ENCODE measurements around the gene THADA.

The THADA gene

DNA sequence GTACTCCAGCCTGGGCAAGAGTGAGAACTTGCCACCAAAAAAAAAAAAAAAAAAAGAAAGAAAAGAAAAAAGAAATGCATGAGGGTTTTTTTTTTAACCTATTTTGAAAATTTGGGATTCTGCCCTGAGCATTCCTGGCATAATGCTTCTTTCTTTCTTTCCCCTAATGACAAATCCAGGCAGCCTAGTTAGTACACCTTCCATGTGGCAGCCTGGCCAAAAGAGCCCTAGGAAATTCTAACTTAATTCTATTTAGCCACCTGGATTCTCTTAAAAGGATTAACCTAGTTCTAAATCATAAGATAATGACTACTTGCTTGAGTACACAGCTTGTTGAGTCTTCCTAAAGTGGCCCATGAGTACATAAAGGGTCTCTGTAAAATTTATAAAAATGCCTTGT is 160.1 kb downstream of the THADA start:
- DNase-seq = no peak

DNA sequence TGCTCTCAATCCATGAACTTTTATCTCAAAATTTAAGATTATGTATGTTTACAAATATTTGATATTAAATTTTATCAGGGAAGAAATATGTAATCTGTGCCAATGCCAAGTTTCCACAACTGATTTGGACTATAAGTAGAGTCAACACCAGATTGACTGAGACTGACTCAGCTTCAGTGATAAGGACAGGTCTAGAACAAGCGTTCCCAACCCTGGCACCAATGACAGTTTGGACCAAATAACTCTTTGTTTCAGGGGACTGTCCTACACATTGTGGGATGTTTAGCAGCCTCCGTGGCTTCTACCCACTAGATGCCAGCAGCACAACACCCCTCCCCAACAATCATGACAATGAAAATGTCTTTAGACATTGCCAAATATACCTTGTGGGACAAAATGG is 165.3 kb downstream of the THADA start:
- DNase-seq = no peak

DNA sequence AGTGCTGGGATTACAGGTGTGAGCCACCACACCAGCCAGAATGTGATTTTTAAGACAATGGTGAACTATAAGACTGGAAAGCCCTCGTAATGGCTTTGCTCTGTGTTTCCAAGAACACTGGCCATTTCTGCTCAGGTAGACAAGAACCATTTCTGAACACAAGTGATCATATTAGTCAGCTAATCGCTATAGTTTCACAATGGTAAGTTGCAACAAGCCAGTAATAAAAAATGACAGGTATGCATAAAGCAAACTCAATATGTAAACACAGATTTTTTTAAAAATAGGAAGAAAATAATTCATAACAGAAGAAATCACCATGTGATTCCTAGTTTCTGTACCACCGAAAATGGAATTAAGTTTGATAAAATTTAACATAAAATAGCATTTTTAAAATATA is 166.5 kb downstream of the THADA start:
- no peak for DNase-seq

DNA sequence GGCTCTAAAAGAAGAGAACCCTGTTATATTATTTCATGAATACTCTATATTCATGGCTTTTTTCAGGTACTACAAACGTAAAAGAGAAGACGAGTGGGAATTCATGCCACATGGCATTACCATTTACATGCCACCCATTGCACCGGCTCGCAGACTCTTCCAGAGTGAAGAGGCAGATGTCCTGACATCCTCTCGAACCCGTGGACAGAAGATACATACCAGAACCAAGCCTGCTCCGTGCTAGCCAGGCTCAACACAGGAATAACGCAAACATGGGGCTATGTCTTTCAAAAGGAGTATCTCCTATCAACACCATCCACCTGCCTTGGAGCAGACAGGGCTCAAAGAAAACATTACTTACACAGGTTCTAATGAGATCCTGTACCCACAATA is 168.8 kb downstream of the THADA start:
- DNase-seq = no peak

DNA sequence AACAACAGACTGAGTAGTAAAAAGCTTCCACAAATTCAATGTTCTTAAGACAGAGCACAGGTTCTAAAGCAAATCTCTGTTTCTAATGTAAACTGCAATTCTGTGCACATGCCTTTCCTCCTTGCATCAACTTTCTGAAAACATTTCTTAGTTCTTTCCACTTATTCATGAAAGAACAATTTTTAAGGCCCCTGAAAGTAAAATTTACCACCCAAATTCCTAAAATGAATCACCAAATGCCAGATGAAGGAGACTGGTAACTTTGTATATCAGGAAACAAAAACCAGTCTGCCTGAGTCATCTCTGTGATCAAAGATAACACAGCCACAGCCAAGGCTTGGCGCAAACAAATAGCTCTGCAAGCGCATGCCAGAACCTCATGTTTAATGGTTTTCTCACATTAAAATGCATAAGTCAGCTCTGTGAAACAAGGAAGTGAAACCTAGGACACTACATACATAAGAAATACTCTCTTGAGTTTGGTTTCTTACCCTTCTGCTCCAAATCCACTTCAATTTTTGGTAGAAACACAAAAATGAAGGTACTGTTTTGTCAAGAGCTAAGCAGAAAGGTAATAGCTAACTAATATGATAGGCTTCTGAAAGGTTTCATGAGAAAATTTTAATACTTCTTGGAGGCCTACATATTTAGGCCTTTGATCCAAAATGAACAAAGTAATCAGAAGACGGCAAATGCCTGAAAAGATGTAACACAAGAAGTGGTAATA is 169.4 kb downstream of the THADA start:
- no peak for DNase-seq

GRCh38 chr2:43425659-43426058 is 170.2 kb downstream of the THADA start:
- DNase-seq = no peak

GRCh38 chr2:43424262-43425207 is 171.3 kb downstream of the THADA start:
- DNase-seq = no peak

DNA sequence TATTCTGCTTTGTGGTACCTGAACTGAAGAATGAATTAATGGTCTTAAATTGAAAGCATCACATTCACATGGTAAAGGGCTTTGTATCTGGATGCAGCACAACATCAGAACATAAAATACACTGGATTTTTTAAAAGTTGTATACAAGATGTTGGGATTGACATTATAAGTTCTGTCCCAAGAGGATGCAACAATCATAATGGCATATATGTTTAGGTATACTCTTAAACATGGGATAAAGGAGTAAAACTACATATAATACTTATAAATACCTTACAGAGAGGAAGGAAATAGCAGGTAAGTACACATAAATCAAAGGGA is 171.9 kb downstream of the THADA start:
- no peak for DNase-seq

DNA sequence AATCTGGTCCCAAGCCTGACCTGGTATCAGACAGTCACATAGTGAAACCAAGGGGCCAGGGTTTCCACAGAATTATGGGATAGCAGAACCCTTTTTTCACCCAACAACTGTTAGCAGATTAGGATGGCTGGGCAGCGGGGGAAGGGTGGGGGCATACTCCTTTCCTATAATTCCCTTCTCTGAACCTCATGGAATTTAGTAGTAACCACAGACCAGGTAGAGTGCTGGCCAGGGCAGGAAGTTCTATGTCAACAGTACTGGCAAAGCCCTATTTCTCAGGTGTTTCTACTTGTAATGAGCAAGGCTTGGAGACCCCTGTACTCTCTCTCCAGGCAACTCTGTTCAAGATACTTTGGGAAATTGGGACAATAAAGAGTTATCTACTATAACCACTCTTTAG is 174.6 kb downstream of the THADA start:
- no peak for DNase-seq

GRCh38 chr2:43420389-43420801 is 175.4 kb downstream of the THADA start:
- no peak for DNase-seq

GRCh38 chr2:43419876-43420275 is 176.0 kb downstream of the THADA start:
- DNase-seq = no peak

DNA sequence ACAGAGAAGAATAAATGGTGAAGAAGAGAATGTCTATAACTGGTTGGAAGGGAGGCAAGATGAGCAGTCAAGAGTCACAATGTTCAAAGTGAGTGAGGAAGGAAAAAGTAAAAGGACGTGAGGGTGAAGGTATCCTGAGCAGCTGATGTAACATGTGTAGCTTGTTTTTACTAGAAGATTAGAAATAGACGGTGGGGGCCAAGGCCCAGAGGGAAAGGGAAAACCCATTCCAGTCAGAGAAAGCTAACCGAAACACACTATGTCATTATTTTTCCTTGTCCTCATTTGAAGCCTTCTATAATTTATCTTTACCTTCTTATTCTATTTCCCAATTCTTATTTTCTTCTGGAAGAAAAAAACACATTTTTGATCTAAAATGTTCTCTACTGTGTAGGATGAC is 176.6 kb downstream of the THADA start:
- DNase-seq = no peak

GRCh38 chr2:43418680-43419079 is 177.2 kb downstream of the THADA start:
- no peak for DNase-seq

DNA sequence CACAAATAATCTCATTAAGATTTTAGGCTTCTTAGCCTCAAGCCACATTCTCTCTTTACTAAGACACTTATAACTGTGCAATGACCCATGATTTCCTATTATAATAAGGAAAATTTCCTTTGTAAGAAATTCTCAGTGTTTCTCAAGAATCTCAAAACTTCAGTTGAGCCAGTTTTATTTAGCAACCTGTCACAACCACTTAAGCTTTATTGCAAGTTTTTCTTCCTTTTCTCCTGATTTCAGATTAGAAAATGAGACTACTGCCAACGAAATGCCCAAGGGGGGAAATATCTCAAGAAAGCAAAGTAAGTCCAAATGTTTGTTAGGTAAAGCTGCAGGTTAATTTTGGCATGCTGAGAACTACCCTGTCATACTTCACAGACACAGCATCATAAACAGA is 178.5 kb downstream of the THADA start:
- no peak for DNase-seq

DNA sequence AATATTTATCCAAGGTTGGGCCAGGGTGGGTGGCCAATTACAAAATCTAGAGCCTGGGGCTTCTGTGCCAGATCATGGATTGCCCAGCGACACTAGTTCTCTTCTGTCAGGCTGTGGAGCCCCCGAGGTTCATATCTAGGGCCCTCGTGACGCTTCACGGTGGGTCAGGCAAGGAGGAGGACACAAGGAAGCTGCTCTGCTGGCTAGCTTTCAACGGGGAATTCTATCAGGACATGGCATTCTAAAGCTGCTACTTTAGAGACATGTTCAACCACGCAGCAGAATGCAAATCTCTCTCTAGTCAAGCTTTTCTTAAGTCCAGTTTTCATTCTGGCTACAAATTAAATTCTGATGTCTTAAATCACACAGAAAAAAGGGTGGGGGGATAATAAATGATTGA is 180.2 kb downstream of the THADA start:
- no peak for DNase-seq

- no peak for DNase-seq
These were observed 181.2 kb downstream of the THADA start for GRCh38 chr2:43414586-43415135.

DNA sequence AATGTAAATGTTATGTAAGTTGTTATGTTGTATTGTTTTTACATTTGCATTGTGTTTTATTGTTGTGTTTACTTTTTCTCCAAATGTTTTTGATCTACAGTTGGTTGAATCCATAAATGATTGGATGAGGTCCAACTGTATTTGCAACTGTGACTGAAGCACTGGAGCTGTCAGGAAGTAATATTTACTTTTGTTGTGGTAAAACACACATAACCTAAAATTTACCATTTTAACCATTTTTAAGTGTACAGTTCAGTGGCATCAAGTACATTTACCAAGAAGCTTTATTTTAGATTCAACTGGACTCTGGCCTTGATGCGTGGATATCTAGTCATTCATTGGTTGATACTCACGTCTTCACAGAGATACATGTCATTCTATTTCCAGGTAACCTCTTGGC is 181.8 kb downstream of the THADA start:
- DNase-seq = no peak

- DNase-seq = no peak
These were observed 183.6 kb downstream of the THADA start for GRCh38 chr2:43412114-43412753.

GRCh38 chr2:43410055-43410604 is 185.7 kb downstream of the THADA start:
- DNase-seq = no peak

DNA sequence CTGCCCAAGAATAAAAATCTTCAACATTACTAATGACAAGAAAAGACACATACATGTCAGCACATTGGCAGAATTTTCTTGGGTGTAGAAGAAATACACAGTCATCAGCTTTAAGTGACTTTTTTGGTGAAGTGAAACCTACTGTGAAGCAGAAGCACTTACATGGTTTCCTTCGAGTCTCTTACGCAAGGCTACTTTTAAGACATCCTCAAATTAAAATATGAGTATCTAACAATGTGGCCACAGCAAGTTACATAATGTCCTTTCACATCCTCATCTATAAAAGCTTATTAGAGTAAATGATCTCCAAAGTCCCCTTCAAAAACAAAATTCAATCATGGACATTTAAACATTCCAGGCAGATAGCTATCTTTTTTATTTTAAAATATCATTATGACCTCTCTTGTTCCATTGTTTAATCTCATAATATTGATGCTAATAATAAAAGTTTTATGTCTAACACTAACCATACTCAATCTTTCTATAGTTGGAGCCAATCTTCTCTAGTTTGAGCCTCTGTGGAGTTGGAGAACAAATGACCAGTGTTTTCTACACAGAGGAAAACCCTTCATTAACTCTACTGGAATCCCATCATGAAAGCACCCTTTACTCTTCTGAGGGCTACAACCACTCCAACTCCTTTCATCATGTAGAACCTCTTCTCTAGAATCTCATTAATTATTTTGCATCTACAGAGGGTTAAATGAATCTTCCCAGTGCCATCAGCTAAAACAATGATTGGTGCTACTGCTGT is 187.3 kb downstream of the THADA start:
- DNase-seq = no peak

GRCh38 chr2:43407935-43408334 is 187.9 kb downstream of the THADA start:
- DNase-seq = no peak

DNA sequence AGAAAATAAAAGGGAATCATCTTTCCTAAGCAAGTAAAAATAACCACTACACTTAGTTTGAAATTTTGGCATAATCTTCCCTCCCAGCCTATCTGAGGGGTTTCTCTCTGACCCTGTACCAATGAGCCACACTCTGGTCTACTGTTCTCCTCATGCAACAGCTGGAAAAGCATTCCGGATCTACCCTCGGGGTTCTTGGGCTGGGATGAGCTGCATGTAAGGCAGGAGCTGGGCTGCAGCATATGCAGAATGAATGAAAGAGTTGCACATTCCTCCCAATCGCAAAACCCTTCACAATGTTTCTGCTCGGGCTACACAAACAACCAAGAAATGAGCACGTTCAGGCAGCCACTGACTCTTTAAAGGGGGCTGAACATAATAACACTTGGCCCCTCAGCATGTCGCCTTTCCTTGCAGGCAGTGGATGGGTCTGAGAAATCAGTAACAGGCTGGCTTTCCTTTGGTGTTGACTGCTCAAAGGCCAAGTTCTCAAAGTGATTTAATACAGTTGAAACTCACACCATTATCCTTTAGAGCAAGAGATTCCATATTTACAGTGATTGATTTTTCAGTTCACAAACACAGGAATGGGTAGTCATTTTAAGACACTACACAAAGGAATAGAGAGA is 189.1 kb downstream of the THADA start:
- no peak for DNase-seq
